Measurements from ENCODE around the gene GRHPR.
"Not testable (repeated sequence)": the region's sequence is repeated elsewhere in the genome, so short reads cannot be mapped to it uniquely, and the experiment has no call there.

GRHPR gene

DNA sequence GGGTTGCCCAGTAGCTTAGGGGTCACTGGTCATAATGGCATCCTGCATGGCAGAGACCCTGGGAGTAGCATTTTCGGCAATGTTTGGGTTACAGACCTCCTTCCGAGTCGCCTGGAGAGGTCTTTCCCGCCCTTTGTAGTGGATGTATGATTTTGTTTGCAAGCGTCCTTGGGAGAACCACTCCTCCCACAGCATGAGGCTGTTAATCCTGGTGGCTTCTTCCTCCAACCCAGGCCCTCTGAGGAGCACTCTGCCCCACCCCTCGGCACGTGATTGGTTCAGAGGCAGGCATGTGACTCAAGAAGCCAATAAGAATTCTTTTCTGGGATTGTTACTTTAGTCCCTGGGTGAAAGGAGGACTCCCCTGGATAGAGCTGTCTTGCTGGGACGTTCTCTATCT lies 30.2 kb upstream of the GRHPR start:
- Histone ChIP-seq H3K27ac (no peak overlapping the region), H3K9ac (ENCODE audit: insufficient read length) (no peak overlapping the region), H3K4me3 (no peak overlapping the region), H3K9me3 (ENCODE audit: low read depth, low read length) (no peaks in the 10 kb centered on the region), H3K36me3 (ENCODE audit: insufficient read depth, low read length) (no peaks in the 10 kb centered on the region)
- no peak for DNase-seq (ENCODE audit: low read depth, low spot score)
- TF ChIP-seq EZH2 (IDR thresholded peaks at IDR 0.05) (no peak), POLR2AphosphoS5 (IDR thresholded peaks at IDR 0.05; ENCODE audit: borderline replicate concordance, low read depth, low read length) (no peak), FOXP2 (optimal IDR thresholded peaks at IDR 0.05; ENCODE audit: control extremely low read depth, extremely low read length, insufficient read depth) (no peak)

- DNase-seq (ENCODE audit: low read depth, low spot score): no peak
- no peak overlapping the region for H3K4me3 ChIP-seq
- no peak overlapping the region for H3K9ac ChIP-seq (ENCODE audit: insufficient read length)
- TF ChIP-seq EZH2 (IDR thresholded peaks at IDR 0.05) (no peak), POLR2AphosphoS5 (IDR thresholded peaks at IDR 0.05; ENCODE audit: borderline replicate concordance, low read depth, low read length) (no peak), FOXP2 (optimal IDR thresholded peaks at IDR 0.05; ENCODE audit: control extremely low read depth, extremely low read length, insufficient read depth) (no peak)
- no peak overlapping the region for H3K27ac ChIP-seq
- no peaks in the 10 kb centered on the region for H3K9me3 ChIP-seq (ENCODE audit: low read depth, low read length)
- H3K36me3 ChIP-seq (ENCODE audit: insufficient read depth, low read length): no peaks in the 10 kb centered on the region
Measured at GRCh38 chr9:37395229-37395628, 27.3 kb upstream of the GRHPR start.

GRCh38 chr9:37395663-37396062 lies 26.8 kb upstream of the GRHPR start:
- TF ChIP-seq EZH2 (IDR thresholded peaks at IDR 0.05): no peak
- no peak for TF ChIP-seq POLR2AphosphoS5 (IDR thresholded peaks at IDR 0.05; ENCODE audit: borderline replicate concordance, low read depth, low read length)
- TF ChIP-seq FOXP2 (optimal IDR thresholded peaks at IDR 0.05; ENCODE audit: control extremely low read depth, extremely low read length, insufficient read depth): no peak

DNA sequence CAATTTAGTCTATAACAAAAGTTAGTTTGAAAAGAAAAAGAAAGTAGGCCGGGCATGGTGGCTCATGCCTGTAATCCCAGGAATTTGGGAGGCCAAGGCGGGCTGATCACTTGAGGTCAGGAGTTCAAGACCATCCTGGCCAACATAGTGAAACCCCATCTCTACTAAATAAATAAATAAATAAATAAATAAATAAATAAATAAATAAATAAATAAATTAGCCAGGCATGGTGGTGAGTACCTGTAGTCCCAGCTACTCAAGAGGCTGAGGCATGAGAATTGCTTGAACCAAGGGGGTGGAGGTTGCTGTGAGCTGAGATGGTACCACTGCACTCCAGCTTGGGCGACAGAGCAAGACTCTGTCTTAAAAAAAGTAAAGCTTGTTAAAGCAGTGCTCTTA lies 24.5 kb upstream of the GRHPR start:
- H3K27ac ChIP-seq; H3K9ac ChIP-seq (ENCODE audit: insufficient read length); H3K9me3 ChIP-seq (ENCODE audit: low read depth, low read length); DNase-seq (ENCODE audit: low read depth, low spot score); H3K4me3 ChIP-seq; H3K36me3 ChIP-seq (ENCODE audit: insufficient read depth, low read length): not testable (repeated sequence)

More at GRCh38 chr9:37395663-37396062, 26.8 kb upstream of the GRHPR start:
- Histone ChIP-seq H3K9ac (ENCODE audit: insufficient read length) (no peak overlapping the region), H3K27ac (no peak overlapping the region), H3K4me3 (no peak overlapping the region), H3K36me3 (ENCODE audit: insufficient read depth, low read length) (no peaks in the 10 kb centered on the region), H3K9me3 (ENCODE audit: low read depth, low read length) (no peaks in the 10 kb centered on the region)
- no peak for DNase-seq (ENCODE audit: low read depth, low spot score)

DNA sequence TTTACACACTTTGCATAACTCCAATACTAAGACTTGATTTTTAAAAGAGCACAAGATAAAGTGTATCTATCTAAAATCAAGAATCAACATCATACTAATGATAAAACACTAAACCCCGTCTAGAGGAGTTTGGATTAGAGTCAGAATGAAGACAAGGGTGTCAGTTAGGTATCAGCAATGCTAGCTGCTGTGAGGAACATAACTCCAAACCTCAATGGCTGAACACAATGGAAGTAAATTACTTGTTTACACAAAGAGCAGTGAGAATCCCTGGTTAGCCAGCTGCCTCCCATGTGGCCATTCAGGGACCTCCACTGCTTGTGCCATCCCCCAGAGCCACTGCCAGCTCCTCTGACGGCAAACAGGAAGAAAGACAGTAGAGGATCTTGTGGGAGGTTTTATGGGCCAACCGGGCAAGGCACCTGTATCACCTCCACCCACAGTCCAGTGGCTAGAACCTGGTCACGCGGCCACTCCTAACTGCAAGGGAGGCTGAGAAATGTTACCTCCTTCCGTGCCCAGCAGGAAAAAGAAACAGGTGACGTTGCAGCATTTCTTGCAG lies 24.0 kb upstream of the GRHPR start:
- H3K9ac ChIP-seq (ENCODE audit: insufficient read length): no peak overlapping the region
- no peaks in the 10 kb centered on the region for H3K36me3 ChIP-seq (ENCODE audit: insufficient read depth, low read length)
- DNase-seq (ENCODE audit: low read depth, low spot score): no peak
- no peaks in the 10 kb centered on the region for H3K9me3 ChIP-seq (ENCODE audit: low read depth, low read length)
- TF ChIP-seq FOXP2 (optimal IDR thresholded peaks at IDR 0.05; ENCODE audit: control extremely low read depth, extremely low read length, insufficient read depth) (no peak), EZH2 (IDR thresholded peaks at IDR 0.05) (no peak), POLR2AphosphoS5 (IDR thresholded peaks at IDR 0.05; ENCODE audit: borderline replicate concordance, low read depth, low read length) (no peak)
- no peak overlapping the region for H3K27ac ChIP-seq
- H3K4me3 ChIP-seq: no peak overlapping the region

DNA sequence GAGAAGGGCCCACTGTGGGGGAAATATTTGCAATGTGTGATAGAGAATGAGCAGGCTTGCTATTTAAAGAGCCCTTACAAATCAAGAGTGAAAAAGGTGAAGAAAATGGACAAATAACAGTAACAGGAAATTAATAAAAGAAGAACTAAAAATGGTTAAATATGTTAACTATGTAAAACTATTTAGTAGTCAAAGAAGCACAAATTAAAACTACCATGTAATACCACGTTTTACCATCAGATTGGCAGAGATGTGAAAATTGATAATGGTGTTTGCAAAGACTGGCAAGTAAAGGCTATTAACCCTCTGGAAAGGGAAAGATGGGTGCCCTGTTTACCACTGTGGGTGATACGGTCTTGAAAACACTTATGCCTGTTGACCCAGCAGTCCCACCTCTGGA lies 23.2 kb upstream of the GRHPR start:
- no peak for DNase-seq (ENCODE audit: low read depth, low spot score)
- no peak overlapping the region for H3K4me3 ChIP-seq
- H3K36me3 ChIP-seq (ENCODE audit: insufficient read depth, low read length): no peaks in the 10 kb centered on the region

DNA sequence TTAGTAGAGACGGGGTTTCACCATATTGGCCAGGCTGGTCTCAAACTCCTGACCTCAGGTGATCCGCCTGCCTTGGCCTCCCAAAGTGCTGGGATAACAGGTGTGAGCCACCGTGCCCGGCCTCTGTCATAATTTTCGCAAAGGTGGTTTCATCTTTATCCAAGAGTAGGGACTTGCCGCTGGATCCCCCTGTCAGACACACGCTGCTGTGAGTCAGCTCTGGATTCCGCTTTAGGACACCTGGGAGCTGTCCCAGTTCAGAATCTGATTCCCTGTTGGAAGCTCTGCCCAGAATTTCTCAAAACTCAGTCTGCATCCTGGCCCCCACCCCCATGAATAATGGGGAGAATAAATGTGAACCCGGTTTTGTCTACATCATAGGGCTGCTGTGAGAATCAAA lies 17.9 kb upstream of the GRHPR start:
- Histone ChIP-seq H3K4me3 (no peak overlapping the region), H3K9ac (ENCODE audit: insufficient read length) (no peak overlapping the region), H3K27ac (no peak overlapping the region), H3K9me3 (ENCODE audit: low read depth, low read length) (no peaks in the 10 kb centered on the region), H3K36me3 (ENCODE audit: insufficient read depth, low read length) (no peaks in the 10 kb centered on the region)
- TF ChIP-seq POLR2AphosphoS5 (IDR thresholded peaks at IDR 0.05; ENCODE audit: borderline replicate concordance, low read depth, low read length) (no peak), EZH2 (IDR thresholded peaks at IDR 0.05) (no peak), FOXP2 (optimal IDR thresholded peaks at IDR 0.05; ENCODE audit: control extremely low read depth, extremely low read length, insufficient read depth) (no peak)
- DNase-seq (ENCODE audit: low read depth, low spot score): no peak

More for the DNA sequence above, 23.2 kb upstream of the GRHPR start:
- Histone ChIP-seq H3K9me3 (ENCODE audit: low read depth, low read length) (no peaks in the 10 kb centered on the region), H3K27ac (no peak overlapping the region), H3K9ac (ENCODE audit: insufficient read length) (no peak overlapping the region)
- TF ChIP-seq EZH2 (IDR thresholded peaks at IDR 0.05) (no peak), FOXP2 (optimal IDR thresholded peaks at IDR 0.05; ENCODE audit: control extremely low read depth, extremely low read length, insufficient read depth) (no peak), POLR2AphosphoS5 (IDR thresholded peaks at IDR 0.05; ENCODE audit: borderline replicate concordance, low read depth, low read length) (no peak)

DNA sequence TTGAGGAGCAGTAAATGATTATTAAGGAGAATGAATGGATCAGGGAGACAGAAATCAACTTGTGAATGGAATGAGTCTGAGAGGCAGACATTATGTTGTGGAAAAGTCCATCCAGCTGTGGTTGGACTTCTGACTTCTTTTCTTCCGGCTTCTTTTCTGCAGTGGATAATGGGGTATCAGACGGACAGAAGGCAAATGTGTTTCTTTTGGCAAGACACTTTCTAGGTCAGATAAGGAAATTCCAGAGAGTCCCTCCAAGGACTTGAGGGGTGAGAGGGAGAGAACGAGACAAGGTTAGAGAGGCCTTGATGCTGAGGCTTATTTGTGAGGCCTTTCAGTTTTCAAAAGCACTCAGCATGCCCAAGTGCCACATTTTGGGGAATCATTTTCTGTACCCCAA lies 17.1 kb upstream of the GRHPR start:
- TF ChIP-seq POLR2AphosphoS5 (IDR thresholded peaks at IDR 0.05; ENCODE audit: borderline replicate concordance, low read depth, low read length) (no peak), EZH2 (IDR thresholded peaks at IDR 0.05) (no peak), FOXP2 (optimal IDR thresholded peaks at IDR 0.05; ENCODE audit: control extremely low read depth, extremely low read length, insufficient read depth) (no peak)
- H3K9me3 ChIP-seq (ENCODE audit: low read depth, low read length): no peaks in the 10 kb centered on the region
- no peaks in the 10 kb centered on the region for H3K36me3 ChIP-seq (ENCODE audit: insufficient read depth, low read length)
- H3K9ac ChIP-seq (ENCODE audit: insufficient read length): no peak overlapping the region
- H3K4me3 ChIP-seq: no peak overlapping the region
- no peak overlapping the region for H3K27ac ChIP-seq
- no peak for DNase-seq (ENCODE audit: low read depth, low spot score)

DNA sequence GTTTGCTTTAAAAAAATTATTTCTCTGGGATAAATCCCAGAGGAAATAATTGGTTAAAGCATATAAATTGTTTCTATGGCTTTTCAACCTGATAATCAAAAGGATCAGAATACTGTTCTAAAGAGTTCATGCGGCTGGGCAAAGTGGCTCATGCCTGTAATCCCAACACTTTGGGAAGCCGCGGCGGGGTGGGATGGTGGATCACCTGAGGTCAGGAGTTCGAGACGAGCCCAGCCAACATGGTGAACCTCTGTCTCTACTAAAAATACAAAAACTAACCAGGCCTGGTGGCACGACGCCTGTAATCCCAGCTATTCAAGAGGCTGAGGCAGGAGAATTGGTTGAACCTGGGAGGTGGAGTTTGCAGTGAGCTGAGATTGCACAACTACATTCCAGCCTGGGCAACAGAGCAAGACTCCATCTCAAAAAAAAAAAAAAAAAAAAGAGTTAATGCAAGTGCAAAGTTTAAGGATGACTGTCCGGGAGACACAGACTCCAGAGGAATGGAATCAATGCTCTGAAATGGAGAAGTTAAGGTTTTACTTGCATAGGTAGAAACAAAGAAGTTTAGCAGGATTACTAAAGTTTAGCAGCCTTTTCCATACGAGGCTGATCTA lies 16.6 kb upstream of the GRHPR start:
- Histone ChIP-seq H3K4me3 (no peak overlapping the region), H3K9me3 (ENCODE audit: low read depth, low read length) (no peaks in the 10 kb centered on the region), H3K36me3 (ENCODE audit: insufficient read depth, low read length) (no peaks in the 10 kb centered on the region), H3K27ac (no peak overlapping the region), H3K9ac (ENCODE audit: insufficient read length) (no peak overlapping the region)
- no peak for DNase-seq (ENCODE audit: low read depth, low spot score)
- no peak for TF ChIP-seq POLR2AphosphoS5 (IDR thresholded peaks at IDR 0.05; ENCODE audit: borderline replicate concordance, low read depth, low read length)
- no peak for TF ChIP-seq FOXP2 (optimal IDR thresholded peaks at IDR 0.05; ENCODE audit: control extremely low read depth, extremely low read length, insufficient read depth)
- TF ChIP-seq EZH2 (IDR thresholded peaks at IDR 0.05): no peak

All from SK-N-MC (cell line).